K562 (cell line): ENCODE results near the gene MIEF1. TPM values are rescaled to one million over a fixed set of nuclear protein-coding genes. Genes with fewer than 3 reads are reported as not detected.

ENCODE experiments used
- ETV1 ChIP-seq: fragments of 450-650 bp; conservative IDR thresholded peaks from 2 replicates; pipeline ENCODE4 v1.6.1; 2016; ENCODE audit warnings: missing genetic modification characterization, control low read depth, low read depth, missing compliant biosample characterization
- HNRNPUL1 ChIP-seq: fragments of 200-400 bp; formaldehyde crosslinking; IDR thresholded peaks from 2 replicates; pipeline ENCODE4 v1.6.1; 2017; ENCODE audit warnings: low read length
- IFI16 ChIP-seq: fragments of 250-450 bp; sonication (Bioruptor Pico); IDR thresholded peaks from 2 replicates; pipeline ENCODE4 v2.1.2; 2022; ENCODE audit warnings: mild to moderate bottlenecking, inconsistent platforms
- JUN ChIP-seq, 2 experiments: sonication (generic) in 1 of 2; formaldehyde crosslinking in 1 of 2; IDR thresholded peaks; 2 replicates each; pipeline versions ENCODE4 v1.6.1 to v1.8.0; 2012 to 2022; ENCODE audit warnings: borderline replicate concordance in 2 of 2, mild to moderate bottlenecking in 2 of 2, improper control_type of control experiment in 1 of 2, low read depth in 1 of 2, low read length in 1 of 2, missing genetic modification reagents in 1 of 2
- MCM7 ChIP-seq, 2 experiments: fragments of 450-650 bp; IDR thresholded peaks; 2 replicates each; pipeline ENCODE4 v1.6.1; 2016 to 2018
- MIER1 ChIP-seq: fragments of 450-650 bp; IDR thresholded peaks from 2 replicates; pipeline ENCODE4 v1.6.1; 2016; ENCODE audit warnings: antibody characterized with exemption, mild to moderate bottlenecking, low read depth
- PCBP2 ChIP-seq: fragments of 200-400 bp; formaldehyde crosslinking; IDR thresholded peaks from 2 replicates; pipeline ENCODE4 v1.6.1; 2018; ENCODE audit warnings: low read length, low read depth, mild to moderate bottlenecking, moderate library complexity; ENCODE audit not compliant: poor library complexity, severe bottlenecking
- PRPF4 ChIP-seq: fragments of 200-400 bp; formaldehyde crosslinking; IDR thresholded peaks from one replicate; pipeline ENCODE4 v1.6.1; 2017; ENCODE audit warnings: low read length, low read depth, mild to moderate bottlenecking; ENCODE audit not compliant: insufficient read depth, poor library complexity, severe bottlenecking
- PURB ChIP-seq: sonication (generic); formaldehyde crosslinking; IDR thresholded peaks from 2 replicates; pipeline ENCODE4 v1.9.0; 2021; ENCODE audit warnings: low read depth, mild to moderate bottlenecking, missing genetic modification reagents
- RBBP5 ChIP-seq: fragments of 200-600 bp; sonication (generic); IDR thresholded peaks from 2 replicates; pipeline ENCODE4 v1.6.1; 2012; ENCODE audit warnings: borderline replicate concordance, mild to moderate bottlenecking, low read length, control low read depth, inconsistent platforms; ENCODE audit not compliant: insufficient read depth, poor library complexity, severe bottlenecking
- RHOXF2B ChIP-seq: fragments of 250-450 bp; sonication (Bioruptor Pico); conservative IDR thresholded peaks from 2 replicates; pipeline ENCODE4 v1.5.1; 2021
- SRF ChIP-seq, 2 experiments: fragments of 250-450, 450-650 bp in 1 of 2; sonication (Bioruptor Pico) in 1 of 2; sonication (generic) in 1 of 2; formaldehyde crosslinking; IDR thresholded peaks; 2 replicates each; pipeline versions ENCODE4 v1.5.0 to v1.5.1; 2020 to 2022; ENCODE audit warnings: mild to moderate bottlenecking in 1 of 2, missing genetic modification reagents in 1 of 2
- TAL1 ChIP-seq: fragments of 450-650 bp; IDR thresholded peaks from 2 replicates; pipeline ENCODE4 v1.6.1; 2016; ENCODE audit warnings: mild to moderate bottlenecking
- TCF7 ChIP-seq: sonication (generic); IDR thresholded peaks from 2 replicates; pipeline ENCODE4 v1.6.1; 2016; ENCODE audit warnings: antibody characterized with exemption, borderline replicate concordance
- XRCC3 ChIP-seq: fragments of 450-650 bp; IDR thresholded peaks from 2 replicates; pipeline ENCODE4 v1.6.1; 2017; ENCODE audit warnings: mild to moderate bottlenecking, moderate library complexity
- ZNF316 ChIP-seq: fragments of 450-650 bp; IDR thresholded peaks from 2 replicates; pipeline ENCODE4 v1.6.1; 2016
- ZNF354B ChIP-seq: fragments of 250-450 bp; sonication (Bioruptor Pico); IDR thresholded peaks from 2 replicates; pipeline ENCODE4 v1.4.0; 2020
- polyA plus RNA-seq, 8 experiments: library from polyadenylated mRNA; depleted of rRNA in 4 of 8; stranded (reverse) in 5 of 8; unstranded in 3 of 8; fragments of >200 nt; fragmentation: Nextera tagmentation in 2 of 8; fragmentation: Illumina TruSeq in 1 of 8; extraction: Ambion mirVana in 2 of 8; extraction: Trizol in 1 of 8; gene quantifications; 2 replicates each; pipeline versions ENCODE4 v1.2.1 to v1.2.3, GENCODE V29; 2011 to 2014; ENCODE audit warnings: inconsistent platforms in 1 of 8, missing spikeins in 1 of 8
- total RNA-seq, 7 experiments: library from RNA; depleted of rRNA in 6 of 7; stranded (reverse); fragments of >200 nt in 6 of 7; fragmentation: Illumina TruSeq in 2 of 7; extraction: Trizol in 2 of 7; gene quantifications; 2 replicates each; pipeline versions ENCODE4 v1.2.1 to v1.2.3, GENCODE V29; 2011 to 2021; ENCODE audit warnings: low replicate concordance in 1 of 7
- TF ChIP-seq, protein P1 (sequence below), 2 experiments: IDR thresholded peaks; 2 replicates each; pipeline ENCODE4 v1.6.1; 2011; ENCODE audit warnings: borderline replicate concordance in 1 of 2, control low read depth in 1 of 2, low read depth in 1 of 2, low read length in 1 of 2, mild to moderate bottlenecking in 1 of 2, mixed read lengths in 1 of 2, moderate library complexity in 1 of 2; ENCODE audit not compliant: insufficient read depth in 1 of 2, insufficient read length in 1 of 2, poor library complexity in 1 of 2, severe bottlenecking in 1 of 2; ENCODE audit errors: extremely low read depth in 1 of 2
- TF ChIP-seq, protein P2 (sequence below): fragments of 150-350 bp; conservative IDR thresholded peaks from 2 replicates; pipeline ENCODE4 v1.6.1; 2014; ENCODE audit warnings: low read length
- TF ChIP-seq, protein P3 (sequence below): sonication (generic); formaldehyde crosslinking; IDR thresholded peaks from 2 replicates; pipeline ENCODE4 v1.4.0; 2020; ENCODE audit warnings: mild to moderate bottlenecking, missing genetic modification reagents

MIEF1 gene
- total and polyA plus RNA-seq, 9 of the 15 experiments (the other 6 are each of a cell fraction or from before 2014, with no cell fraction given): 10.9 to 51.8 (median 25.5) TPM

DNA sequence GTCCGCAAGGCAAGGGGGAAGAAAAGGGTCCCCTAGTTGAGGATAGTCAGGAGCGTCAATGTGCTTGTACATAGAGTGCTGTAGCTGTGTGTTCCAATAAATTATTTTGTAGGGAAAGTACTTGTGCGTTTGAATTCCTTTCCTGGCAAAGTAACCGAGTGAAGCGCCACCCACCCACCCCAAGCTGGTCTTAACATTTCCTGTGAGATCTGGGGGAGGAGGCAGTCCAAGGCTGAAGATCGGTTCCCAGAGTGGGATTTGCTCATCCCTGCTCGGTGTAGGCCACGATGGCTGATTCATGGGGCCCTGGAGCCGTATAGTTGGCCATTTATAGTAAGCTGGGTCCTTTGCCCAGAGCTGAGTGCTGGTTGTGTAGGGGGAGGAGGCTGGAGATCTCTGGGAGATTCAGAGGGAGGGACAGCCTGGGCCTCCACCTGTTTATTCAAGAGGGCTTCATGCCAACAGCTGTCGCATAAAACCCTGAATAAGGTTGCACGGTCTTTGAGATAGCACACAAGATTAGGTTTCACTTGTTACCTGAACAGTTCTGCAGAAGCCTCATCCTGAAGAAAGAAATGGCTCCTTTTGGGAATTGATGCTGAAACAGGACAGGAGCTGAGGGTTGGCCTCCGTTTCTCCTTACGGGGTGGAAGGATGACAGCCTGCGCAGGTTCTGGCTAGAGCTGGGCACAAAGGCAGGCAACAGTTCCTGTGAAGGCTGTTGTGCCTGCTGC is 20.6 kb downstream of the MIEF1 start (continued):
- TF ChIP-seq MCM7 (IDR thresholded peaks at IDR 0.05) (no peak), TCF7 (no peak), XRCC3 (no peak), RHOXF2B (no peak), ETV1 (tag) (no peak), TAL1 (no peak), PCBP2 (no peak), MIER1 (no peak), PRPF4 (no peak), SRF (CRISPR knock-in tag; IDR thresholded peaks at IDR 0.05) (no peak; a peak in 1 of 4 replicates), ZNF354B (CRISPR knock-in tag) (no peak), PURB (no peak), RBBP5 (no peak), ZNF316 (no peak), IFI16 (CRISPR knock-in tag) (no peak), JUN (IDR thresholded peaks at IDR 0.05; ENCODE audit: borderline replicate concordance, low read depth, low read length) (no peak), JUN (CRISPR knock-in tag; IDR thresholded peaks at IDR 0.05; ENCODE audit: borderline replicate concordance) (no peak), HNRNPUL1 (0 out of 2 replicates have a peak, but pooled peaks have one; percentile 66)
- TF ChIP-seq, protein P1, sequence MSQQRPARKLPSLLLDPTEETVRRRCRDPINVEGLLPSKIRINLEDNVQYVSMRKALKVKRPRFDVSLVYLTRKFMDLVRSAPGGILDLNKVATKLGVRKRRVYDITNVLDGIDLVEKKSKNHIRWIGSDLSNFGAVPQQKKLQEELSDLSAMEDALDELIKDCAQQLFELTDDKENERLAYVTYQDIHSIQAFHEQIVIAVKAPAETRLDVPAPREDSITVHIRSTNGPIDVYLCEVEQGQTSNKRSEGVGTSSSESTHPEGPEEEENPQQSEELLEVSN (IDR thresholded peaks at IDR 0.05; ENCODE audit: borderline replicate concordance in 1 of 2, extremely low read depth in 1 of 2, insufficient read depth in 1 of 2, insufficient read length in 1 of 2, low read depth in 1 of 2, low read length in 1 of 2, poor library complexity in 1 of 2, severe bottlenecking in 1 of 2): no peak
- TF ChIP-seq, protein P2, sequence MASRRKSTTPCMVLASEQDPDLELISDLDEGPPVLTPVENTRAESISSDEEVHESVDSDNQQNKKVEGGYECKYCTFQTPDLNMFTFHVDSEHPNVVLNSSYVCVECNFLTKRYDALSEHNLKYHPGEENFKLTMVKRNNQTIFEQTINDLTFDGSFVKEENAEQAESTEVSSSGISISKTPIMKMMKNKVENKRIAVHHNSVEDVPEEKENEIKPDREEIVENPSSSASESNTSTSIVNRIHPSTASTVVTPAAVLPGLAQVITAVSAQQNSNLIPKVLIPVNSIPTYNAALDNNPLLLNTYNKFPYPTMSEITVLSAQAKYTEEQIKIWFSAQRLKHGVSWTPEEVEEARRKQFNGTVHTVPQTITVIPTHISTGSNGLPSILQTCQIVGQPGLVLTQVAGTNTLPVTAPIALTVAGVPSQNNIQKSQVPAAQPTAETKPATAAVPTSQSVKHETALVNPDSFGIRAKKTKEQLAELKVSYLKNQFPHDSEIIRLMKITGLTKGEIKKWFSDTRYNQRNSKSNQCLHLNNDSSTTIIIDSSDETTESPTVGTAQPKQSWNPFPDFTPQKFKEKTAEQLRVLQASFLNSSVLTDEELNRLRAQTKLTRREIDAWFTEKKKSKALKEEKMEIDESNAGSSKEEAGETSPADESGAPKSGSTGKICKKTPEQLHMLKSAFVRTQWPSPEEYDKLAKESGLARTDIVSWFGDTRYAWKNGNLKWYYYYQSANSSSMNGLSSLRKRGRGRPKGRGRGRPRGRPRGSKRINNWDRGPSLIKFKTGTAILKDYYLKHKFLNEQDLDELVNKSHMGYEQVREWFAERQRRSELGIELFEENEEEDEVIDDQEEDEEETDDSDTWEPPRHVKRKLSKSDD: no peak
- TF ChIP-seq, protein P3, sequence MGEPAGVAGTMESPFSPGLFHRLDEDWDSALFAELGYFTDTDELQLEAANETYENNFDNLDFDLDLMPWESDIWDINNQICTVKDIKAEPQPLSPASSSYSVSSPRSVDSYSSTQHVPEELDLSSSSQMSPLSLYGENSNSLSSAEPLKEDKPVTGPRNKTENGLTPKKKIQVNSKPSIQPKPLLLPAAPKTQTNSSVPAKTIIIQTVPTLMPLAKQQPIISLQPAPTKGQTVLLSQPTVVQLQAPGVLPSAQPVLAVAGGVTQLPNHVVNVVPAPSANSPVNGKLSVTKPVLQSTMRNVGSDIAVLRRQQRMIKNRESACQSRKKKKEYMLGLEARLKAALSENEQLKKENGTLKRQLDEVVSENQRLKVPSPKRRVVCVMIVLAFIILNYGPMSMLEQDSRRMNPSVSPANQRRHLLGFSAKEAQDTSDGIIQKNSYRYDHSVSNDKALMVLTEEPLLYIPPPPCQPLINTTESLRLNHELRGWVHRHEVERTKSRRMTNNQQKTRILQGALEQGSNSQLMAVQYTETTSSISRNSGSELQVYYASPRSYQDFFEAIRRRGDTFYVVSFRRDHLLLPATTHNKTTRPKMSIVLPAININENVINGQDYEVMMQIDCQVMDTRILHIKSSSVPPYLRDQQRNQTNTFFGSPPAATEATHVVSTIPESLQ (CRISPR knock-in tag): no peak
